GM23248 (cell line): ENCODE measurements around the gene USP34.

ENCODE experiments used
- EZH2 ChIP-seq: fragments of 200-600 bp; sonication (generic); IDR thresholded peaks from 2 replicates; pipeline ENCODE4 v1.6.1; 2018; ENCODE audit warnings: antibody characterized with exemption, mild to moderate bottlenecking; ENCODE audit not compliant: insufficient read depth, poor library complexity, severe bottlenecking
- EZH2phosphoT487 ChIP-seq: fragments of 200-600 bp; sonication (generic); IDR thresholded peaks from 2 replicates; pipeline ENCODE4 v1.6.1; 2018; ENCODE audit warnings: antibody characterized with exemption, moderate library complexity, mild to moderate bottlenecking, low read depth; ENCODE audit not compliant: insufficient read depth

DNA sequence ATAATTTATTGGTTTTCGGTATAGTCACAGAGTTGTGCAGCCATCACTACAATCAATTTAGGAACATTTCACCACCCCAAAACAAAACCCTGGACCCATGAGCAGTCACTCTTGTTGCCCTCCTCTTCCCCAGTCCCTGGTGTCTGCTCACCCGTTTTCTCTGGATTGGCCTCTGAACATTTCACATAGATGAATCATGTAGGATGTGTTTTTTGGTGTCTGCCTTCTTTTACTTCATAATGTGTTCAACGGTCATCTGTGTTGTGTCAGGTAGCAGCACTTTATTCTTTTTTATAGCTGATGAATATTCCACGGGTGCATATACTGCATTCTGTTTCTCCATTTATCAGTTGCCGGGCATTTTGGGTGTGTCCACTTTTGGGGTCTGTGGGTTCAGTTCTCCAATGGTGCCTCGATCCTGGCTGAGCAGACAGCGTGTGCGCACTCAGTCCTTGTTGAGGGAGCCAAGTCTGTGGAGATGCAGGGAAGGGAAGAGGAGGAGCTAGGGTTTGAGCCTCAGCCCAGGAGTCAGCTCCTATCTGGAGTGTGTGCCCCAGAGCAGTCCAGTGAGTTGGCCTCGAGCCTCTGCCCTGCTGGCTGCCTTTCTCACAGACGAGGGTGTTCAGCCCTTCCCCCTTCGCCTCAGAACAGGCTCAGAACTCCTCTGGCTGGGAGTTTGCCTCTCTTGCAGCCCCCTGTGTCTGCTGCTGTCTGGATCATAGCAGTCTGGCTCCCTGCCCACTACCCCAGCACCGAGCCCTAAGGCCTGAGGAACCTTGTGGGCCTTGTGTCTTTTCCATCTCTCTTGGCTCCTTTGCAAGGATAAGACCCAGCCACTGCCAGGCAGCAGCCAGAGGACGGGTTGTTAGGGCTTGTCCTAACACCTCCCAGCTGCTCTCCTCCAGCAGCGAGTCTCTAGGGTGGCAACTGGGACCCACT lies 290.9 kb downstream of the USP34 start:
- no peak for TF ChIP-seq EZH2
- no peak for TF ChIP-seq EZH2phosphoT487
